Fibroblast of skin of right biceps (primary cell): ENCODE data around the gene PDE4A.
"Not testable (repeated sequence)": the region's sequence is repeated elsewhere in the genome, so short reads cannot be mapped to it uniquely, and the experiment has no call there.

Experiments used
- DNase-seq: peaks from one replicate; pipeline ENCODE4 v3.0.0-alpha.2; 2013

PDE4A gene

DNA sequence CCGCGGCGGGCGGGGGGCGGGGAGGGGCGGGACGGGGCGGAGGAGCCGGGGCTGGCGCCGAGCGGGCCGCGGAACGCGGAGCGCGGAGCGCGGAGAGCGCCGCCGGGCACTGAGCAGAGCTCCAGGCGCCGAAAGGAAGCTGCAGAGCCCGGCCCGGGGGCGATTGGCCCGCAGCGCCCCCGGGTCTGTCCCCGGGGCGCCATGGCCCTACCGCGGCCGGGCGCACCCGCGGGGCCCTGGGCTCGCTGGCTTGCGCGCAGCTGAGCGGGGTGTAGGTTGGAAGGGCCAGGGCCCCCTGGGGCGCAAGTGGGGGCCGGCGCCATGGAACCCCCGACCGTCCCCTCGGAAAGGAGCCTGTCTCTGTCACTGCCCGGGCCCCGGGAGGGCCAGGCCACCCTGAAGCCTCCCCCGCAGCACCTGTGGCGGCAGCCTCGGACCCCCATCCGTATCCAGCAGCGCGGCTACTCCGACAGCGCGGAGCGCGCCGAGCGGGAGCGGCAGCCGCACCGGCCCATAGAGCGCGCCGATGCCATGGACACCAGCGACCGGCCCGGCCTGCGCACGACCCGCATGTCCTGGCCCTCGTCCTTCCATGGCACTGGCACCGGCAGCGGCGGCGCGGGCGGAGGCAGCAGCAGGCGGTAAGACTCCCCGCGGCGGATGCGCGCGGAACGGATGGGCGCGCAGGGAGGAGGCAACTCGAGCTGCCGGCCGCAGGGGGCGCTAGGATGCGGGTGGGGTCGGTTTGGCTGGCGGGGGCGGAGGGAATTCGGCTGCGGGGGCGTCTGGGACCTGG is at the start of gene PDE4A:
TSS of gene PDE4A (plus strand) at position 95 of the 796 bp plus-strand sequence. CDS start at position 322, 227 bp downstream.
- DNase-seq: peak; percentile 58

GRCh38 chr19:10372690-10373089 is 47.6 kb upstream of the PDE4A start:
- DNase-seq: no peak

GRCh38 chr19:10374931-10375330 is 45.4 kb upstream of the PDE4A start:
- no peak for DNase-seq

GRCh38 chr19:10377140-10377640 is 43.1 kb upstream of the PDE4A start:
- DNase-seq: not testable (repeated sequence)

DNA sequence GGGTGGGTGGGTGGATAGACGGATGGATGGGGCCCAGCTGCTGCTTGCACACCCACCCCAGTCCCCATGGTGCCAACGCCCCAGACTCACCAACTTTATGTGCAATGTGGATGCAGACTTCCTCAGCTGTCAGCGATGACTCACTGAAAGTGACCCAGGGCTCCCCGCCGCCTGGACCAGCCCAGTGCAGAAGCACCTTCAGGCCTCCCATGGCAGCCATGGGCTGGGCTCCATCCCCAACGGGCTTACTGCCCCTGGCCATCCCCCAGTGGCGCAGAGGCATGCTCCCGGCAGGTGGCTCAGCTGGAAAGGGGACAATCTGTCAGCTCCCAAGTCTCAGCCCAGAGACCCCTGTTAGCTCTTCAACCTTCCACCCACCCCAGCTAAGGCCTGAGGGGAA is 42.2 kb upstream of the PDE4A start:
- DNase-seq: no peak

DNA sequence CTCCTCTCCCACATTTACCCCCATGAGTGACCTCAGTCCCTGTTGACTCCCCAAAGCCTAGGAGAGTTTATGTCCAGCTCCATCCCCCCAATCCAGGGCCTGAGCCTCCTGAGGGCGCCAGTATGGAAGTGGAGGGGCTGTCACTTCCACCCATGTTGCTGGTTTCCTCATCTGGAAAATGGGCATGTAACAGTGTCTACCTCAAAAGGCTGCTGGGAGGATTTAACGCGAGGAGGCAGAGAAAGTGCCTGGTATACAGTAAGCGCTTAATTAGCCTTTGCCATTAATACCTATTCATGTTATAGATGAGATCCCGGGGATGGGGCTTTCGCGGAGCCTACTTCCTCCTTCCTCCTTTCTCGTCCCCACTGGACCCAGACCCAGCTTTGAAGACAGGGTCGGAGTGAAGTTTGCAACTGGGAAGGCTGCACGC is 40.4 kb upstream of the PDE4A start:
- no peak for DNase-seq

GRCh38 chr19:10380313-10381102 is 39.8 kb upstream of the PDE4A start, which contains the start of gene TYK2:
Gene TYK2 (minus strand): TSS chr19:10380572. CDS start chr19:10378406, 2,166 bp downstream.
- DNase-seq: peak; percentile 99

- DNase-seq: not testable (repeated sequence)
These were observed 37.2 kb upstream of the PDE4A start for GRCh38 chr19:10383223-10383499.

DNA sequence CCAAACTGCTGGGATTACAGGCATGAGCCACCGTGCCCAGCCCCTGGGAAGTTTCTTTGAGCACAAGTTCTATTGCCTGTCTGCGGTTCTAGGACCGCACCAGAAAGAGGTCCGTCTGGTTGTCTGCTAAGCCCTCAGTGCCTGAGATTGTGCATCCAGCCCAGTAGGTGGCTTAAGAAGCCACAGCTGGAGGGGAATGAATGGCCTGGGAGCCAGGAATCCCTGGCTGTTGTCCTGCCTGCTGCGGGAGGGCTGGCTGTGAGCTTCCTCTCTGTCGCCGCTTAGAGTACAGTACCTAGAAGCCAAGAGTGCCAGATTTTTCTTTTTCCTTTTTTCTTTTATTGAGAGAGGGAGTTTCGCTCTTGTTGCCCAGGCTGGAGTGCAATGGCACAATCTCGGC is 35.8 kb upstream of the PDE4A start:
- DNase-seq: no peak

- DNase-seq: peak; percentile 71
These were observed 31.4 kb upstream of the PDE4A start for GRCh38 chr19:10388957-10389356.

GRCh38 chr19:10389863-10390262 is 30.5 kb upstream of the PDE4A start:
- DNase-seq: peak; percentile 17

DNA sequence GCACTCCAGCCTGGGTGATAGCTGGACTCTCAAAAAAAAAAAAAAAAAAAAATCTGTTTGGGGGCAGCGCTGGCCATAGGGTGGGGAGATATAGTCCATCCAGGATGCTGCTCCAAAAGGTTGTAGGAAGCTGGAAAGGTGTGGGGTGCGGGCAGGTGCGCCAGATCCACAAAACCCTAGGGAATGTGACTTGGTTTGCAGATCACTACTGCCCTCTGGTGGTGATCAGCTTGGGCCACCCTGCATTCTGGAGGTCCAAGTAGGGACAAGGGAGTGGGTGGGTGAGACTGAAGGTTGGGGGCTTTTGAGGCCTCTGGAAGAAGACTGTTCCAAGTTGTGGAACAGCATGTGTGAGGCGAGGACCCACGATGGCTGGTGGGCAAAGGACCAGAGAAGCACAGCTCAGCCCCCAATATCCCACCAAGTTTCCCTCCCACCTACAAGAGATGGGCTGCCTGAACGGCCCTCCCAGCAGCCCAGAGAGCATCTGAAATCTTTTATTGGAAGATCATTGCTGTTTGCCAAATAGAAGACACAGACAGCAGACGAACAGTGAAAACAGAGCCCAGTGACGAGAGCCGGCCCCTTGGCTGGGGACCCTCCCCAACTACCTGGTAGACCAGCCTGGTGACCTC is 29.6 kb upstream of the PDE4A start:
- peak; percentile 58 for DNase-seq

GRCh38 chr19:10392120-10392519 is 28.2 kb upstream of the PDE4A start:
- DNase-seq: no peak

DNA sequence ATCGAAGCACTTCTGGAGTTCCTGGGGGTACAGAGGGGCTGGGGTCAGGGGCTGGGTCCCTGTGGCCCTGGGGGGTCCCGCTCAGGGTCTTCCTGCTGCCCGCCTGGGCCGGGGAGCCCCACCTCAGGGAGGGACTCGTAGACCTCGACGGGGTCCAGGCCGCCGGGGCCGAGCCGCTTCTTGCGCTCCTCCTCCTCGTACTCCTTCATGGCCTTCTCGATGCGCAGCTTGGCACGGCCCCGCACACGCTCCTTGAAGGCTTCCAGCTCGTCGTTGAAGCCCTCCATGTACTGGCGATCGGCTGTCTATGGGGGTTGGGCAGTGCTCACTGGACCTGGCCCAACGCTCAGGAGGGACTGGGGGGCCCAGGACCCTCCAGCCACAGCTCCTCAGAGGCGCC is 27.2 kb upstream of the PDE4A start:
- DNase-seq: no peak

GRCh38 chr19:10395003-10395402 is 25.3 kb upstream of the PDE4A start:
- no peak for DNase-seq

DNA sequence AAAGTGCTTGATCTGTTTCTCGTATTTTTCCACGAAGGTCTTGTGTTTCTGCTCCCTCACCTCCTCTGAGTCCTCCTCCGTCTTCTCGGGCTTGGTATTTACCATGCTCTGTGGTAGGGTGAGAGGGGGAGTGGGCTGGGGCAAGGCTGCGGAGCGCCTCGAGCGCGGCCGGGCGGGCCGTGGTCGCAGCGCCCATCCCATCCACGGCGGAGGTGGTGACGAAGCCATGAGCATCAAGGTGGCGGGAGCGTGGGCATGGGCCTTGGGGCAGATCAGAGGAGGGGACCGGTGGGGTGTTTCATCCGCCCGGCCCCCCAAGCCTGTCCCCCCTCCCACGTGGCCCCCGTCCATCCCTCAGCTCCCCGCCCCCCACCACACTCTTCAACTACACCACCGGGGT is 24.9 kb upstream of the PDE4A start:
- DNase-seq: no peak

DNA sequence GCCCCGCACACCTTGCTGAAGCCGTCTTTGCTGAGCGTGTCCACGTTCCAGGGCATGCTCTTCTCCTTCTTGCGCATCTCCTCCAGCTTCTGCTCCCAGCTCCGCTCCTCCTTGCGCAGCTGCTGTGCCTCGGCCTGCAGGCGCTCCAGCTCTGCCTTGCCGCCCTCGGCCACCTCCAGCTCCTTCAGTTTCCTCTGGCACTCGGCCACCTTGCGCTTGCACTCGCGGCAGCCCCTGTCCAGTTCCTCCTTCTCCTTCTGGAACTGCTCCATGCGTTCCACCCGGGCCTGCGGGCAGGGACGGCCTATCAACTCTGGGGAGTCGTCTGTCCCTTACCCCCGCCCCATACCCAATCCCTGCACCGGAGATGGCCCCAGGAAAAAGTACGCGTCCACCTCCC is 24.4 kb upstream of the PDE4A start:
- DNase-seq: no peak

GRCh38 chr19:10398819-10399218 is 21.5 kb upstream of the PDE4A start:
- no peak for DNase-seq

GRCh38 chr19:10399340-10399739 is 21.0 kb upstream of the PDE4A start:
- not testable (repeated sequence) for DNase-seq

DNA sequence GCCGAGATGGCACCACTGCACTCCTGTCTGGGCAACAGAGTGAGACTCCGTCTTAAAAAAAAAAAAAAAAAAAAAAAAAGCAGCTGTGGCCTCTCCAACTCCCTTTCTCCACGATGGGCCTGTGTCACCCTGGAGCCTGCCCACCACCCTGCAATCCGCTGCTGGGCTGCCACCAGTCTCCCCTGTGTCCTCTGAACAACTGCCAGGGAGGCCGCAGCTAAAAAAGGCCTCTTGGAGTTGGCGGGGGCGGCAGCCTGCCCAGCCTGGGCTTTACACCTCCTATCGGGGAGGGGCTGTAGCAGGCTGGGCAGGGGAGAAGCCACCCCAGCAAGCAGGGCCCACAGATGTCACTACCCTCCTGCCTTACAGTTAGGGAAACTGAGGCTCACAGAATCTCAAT is 20.5 kb upstream of the PDE4A start:
- DNase-seq: no peak

DNA sequence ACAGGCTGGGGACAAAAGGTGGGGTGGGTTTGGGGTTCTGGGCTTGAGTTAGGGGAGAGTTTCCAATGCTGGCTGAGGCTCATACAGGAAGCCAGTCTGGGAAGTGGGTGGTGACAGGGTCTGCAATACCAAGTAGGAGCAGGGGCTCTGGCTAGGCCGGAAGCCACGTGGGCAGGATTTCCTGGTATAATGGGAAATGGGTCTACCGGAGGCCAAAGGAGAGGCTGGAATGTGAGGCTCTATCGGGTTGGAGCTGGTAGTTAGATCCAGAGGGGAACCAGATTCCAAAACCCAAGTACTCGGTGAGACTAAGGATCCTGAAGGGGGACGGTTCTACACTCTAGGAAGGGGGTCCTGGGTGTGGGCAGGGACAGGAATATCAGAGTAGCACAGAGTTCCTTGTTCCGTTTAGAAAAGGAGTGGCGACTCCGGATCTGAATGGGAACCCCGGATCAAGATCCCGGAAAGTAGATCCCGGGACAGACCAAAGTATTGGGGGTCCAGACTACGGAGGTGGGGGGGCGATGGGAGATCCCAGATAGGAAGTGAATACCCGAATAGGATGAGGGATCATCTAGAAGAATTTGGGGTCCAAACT is 17.8 kb upstream of the PDE4A start:
- peak; percentile 53 for DNase-seq

DNA sequence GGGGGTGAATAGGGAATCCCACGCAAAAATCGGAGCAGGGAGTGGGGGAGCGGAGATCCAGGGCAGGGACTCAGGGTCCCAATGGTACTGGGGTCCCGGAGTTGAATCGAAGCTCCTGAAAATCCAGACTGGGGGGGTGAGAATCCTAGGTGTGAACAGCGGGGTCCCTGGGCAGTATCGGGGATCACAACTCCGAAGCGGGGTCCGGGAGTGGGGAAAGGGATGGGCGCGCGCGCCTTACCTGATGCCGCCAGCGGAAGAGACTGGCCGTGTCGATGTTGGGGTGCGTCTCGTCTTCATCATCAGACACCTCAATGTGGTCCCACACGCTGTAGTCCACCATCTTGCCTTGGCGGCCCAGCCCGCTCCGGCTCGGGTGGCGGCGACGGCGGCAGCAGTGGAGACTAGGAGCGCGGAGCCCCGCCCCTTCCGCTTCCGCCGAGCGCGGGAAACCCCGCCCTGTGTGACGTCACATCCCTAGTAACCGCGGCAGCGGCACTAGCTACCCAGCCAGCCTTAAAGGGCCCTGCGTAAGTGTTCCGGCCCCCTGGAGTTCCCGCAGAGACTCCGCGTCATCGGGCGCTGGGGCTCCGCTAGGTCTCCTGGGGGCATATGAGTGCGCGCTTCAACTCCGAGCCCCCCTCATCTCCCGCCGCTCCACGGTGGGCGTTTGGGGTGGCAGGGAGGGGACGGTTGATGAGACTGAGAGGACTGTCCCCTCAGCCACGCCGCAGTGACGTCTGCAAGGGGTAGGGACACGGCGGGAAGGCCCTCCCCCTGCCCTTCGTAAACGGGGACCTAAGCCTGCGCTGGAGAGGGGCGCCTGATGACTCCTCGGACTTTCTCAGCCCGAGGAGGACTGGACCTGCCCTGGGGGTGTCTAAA is 17.0 kb upstream of the PDE4A start, which contains the start of gene CDC37:
TSS of gene CDC37 (minus strand) at position 406 of the 885 bp plus-strand sequence. CDS start at position 343, 63 bp downstream.
- DNase-seq: peak; percentile 96
